GM23338 (cell line): ENCODE data around the gene CNTRL. TPM values are rescaled to one million over a fixed set of nuclear protein-coding genes. Genes with fewer than 3 reads are reported as not detected.
"Not testable (repeated sequence)": the region's sequence is repeated elsewhere in the genome, so short reads cannot be mapped to it uniquely, and the experiment has no call there.

Experiments
- ATAC-seq: fragments of 200-7000 bp; cut with Tn5 transposase; 3 replicates; pipeline ENCODE4 v1.9.1; 2020
- DNase-seq: peaks from one replicate; pipeline ENCODE4 v3.0.0-alpha.2; 2015; ENCODE audit warnings: low spot score
- H2AFZ ChIP-seq: fragments of 200-600 bp; sonication (generic); 2 replicates; pipeline ENCODE4 v1.8.0; 2016; ENCODE audit warnings: antibody characterized with exemption, mild to moderate bottlenecking, moderate library complexity
- H3F3A ChIP-seq: fragments of 200-600 bp; sonication (generic); replicated peaks from 2 replicates; pipeline ENCODE4 v1.8.0; 2017; ENCODE audit warnings: antibody characterized with exemption, mixed run types, low read depth
- H3K27ac ChIP-seq: fragments of 200-600 bp; sonication (generic); 2 replicates; pipeline ENCODE4 v1.6.1; 2016; ENCODE audit warnings: low read depth
- H3K27me3 ChIP-seq: fragments of 200-600 bp; sonication (generic); 2 replicates; pipeline ENCODE4 v1.8.0; 2016; ENCODE audit warnings: mild to moderate bottlenecking, mixed run types, moderate library complexity; ENCODE audit not compliant: insufficient read depth
- H3K36me3 ChIP-seq: fragments of 200-600 bp; sonication (generic); 2 replicates; pipeline ENCODE4 v1.8.0; 2016; ENCODE audit warnings: mild to moderate bottlenecking; ENCODE audit not compliant: insufficient read depth
- H3K4me1 ChIP-seq: fragments of 200-600 bp; sonication (generic); 2 replicates; pipeline ENCODE4 v1.8.0; 2016; ENCODE audit warnings: mild to moderate bottlenecking, moderate library complexity; ENCODE audit not compliant: insufficient read depth
- H3K4me2 ChIP-seq: fragments of 200-600 bp; sonication (generic); 2 replicates; pipeline ENCODE4 v1.7.1; 2017; ENCODE audit warnings: mixed run types
- H3K4me3 ChIP-seq: fragments of 200-600 bp; sonication (generic); 2 replicates; pipeline ENCODE4 v1.6.1; 2016; ENCODE audit warnings: mixed run types
- H3K79me2 ChIP-seq: fragments of 200-600 bp; sonication (generic); replicated peaks from 2 replicates; pipeline ENCODE4 v1.8.0; 2017; ENCODE audit warnings: mild to moderate bottlenecking; ENCODE audit not compliant: insufficient read depth
- H3K9me2 ChIP-seq: fragments of 200-600 bp; sonication (generic); 2 replicates; pipeline ENCODE4 v1.8.0; 2017; ENCODE audit not compliant: insufficient read depth
- H4K20me1 ChIP-seq: fragments of 200-600 bp; sonication (generic); replicated peaks from 2 replicates; pipeline ENCODE4 v1.8.0; 2017; ENCODE audit warnings: mild to moderate bottlenecking; ENCODE audit not compliant: insufficient read depth
- H3K27ac Mint-ChIP-seq: 2 replicates; pipeline ENCODE4 v1.8.0; 2020; ENCODE audit warnings: inconsistent platforms, mild to moderate bottlenecking, moderate library complexity, mixed read lengths
- H3K27me3 Mint-ChIP-seq: 3 replicates; pipeline ENCODE4 v1.8.0; 2022; ENCODE audit warnings: low read depth, mild to moderate bottlenecking, moderate library complexity, mixed read lengths, inconsistent platforms; ENCODE audit not compliant: insufficient read depth, poor library complexity
- H3K36me3 Mint-ChIP-seq: 3 replicates; pipeline ENCODE4 v1.8.0; 2021; ENCODE audit warnings: low read depth, mild to moderate bottlenecking, inconsistent platforms, moderate library complexity, mixed read lengths
- H3K4me1 Mint-ChIP-seq: 3 replicates; pipeline ENCODE4 v1.8.0; 2020; ENCODE audit warnings: mild to moderate bottlenecking, inconsistent platforms, mixed read lengths
- H3K4me3 Mint-ChIP-seq: 3 replicates; pipeline ENCODE4 v1.8.0; 2021; ENCODE audit warnings: moderate library complexity, mild to moderate bottlenecking, inconsistent platforms, mixed read lengths
- H3K9me3 Mint-ChIP-seq: 3 replicates; pipeline ENCODE4 v1.8.0; 2020; ENCODE audit warnings: moderate library complexity, mild to moderate bottlenecking, inconsistent platforms, mixed read lengths
- ETS1 ChIP-seq: IDR thresholded peaks from 2 replicates; pipeline ENCODE4 v1.6.1; 2016; ENCODE audit warnings: antibody characterized with exemption
- EZH2phosphoT487 ChIP-seq: fragments of 200-600 bp; sonication (generic); IDR thresholded peaks from one replicate; pipeline ENCODE4 v1.8.1; 2018; ENCODE audit warnings: antibody characterized with exemption; ENCODE audit not compliant: unreplicated experiment
- JUNB ChIP-seq: IDR thresholded peaks from one replicate; pipeline ENCODE4 v1.6.1; 2016; ENCODE audit warnings: antibody characterized with exemption; ENCODE audit not compliant: unreplicated experiment
- POLR2AphosphoS5 ChIP-seq: IDR thresholded peaks from 2 replicates; pipeline ENCODE4 v1.6.1; 2016; ENCODE audit warnings: antibody characterized with exemption, low read depth
- STAT1 ChIP-seq: IDR thresholded peaks from one replicate; pipeline ENCODE4 v1.6.1; 2016; ENCODE audit warnings: antibody characterized with exemption; ENCODE audit not compliant: unreplicated experiment
- ZNF114 ChIP-seq: fragments of 250-450 bp; sonication (Bioruptor Pico); IDR thresholded peaks from 2 replicates; pipeline ENCODE4 v1.5.0; 2020; ENCODE audit warnings: mild to moderate bottlenecking, moderate library complexity
- ZNF462 ChIP-seq: fragments of 250-450 bp; sonication (Bioruptor Pico); IDR thresholded peaks from 2 replicates; pipeline ENCODE4 v1.5.0; 2020; ENCODE audit warnings: mild to moderate bottlenecking, moderate library complexity
- polyA plus RNA-seq: library from polyadenylated mRNA; unstranded; fragments of >200 nt; fragmentation: Nextera tagmentation; extraction: Ambion mirVana; gene quantifications from 2 replicates; pipeline ENCODE4 v1.2.1, GENCODE V29; 2016
- total RNA-seq: library from RNA; depleted of rRNA; stranded (reverse); fragments of >200 nt; shearing (Covaris generic); gene quantifications from 2 replicates; pipeline ENCODE4 v1.2.3, GENCODE V29; 2014

Gene CNTRL
- total and polyA plus RNA-seq, 2 experiments from 2014 or later = 9.2 to 11.7 TPM

GRCh38 chr9:121028285-121028684 is 46.5 kb upstream of the CNTRL start:
- H3K4me3 ChIP-seq, H3F3A ChIP-seq, H3K27ac ChIP-seq, H3K4me1 Mint-ChIP-seq, H3K36me3 ChIP-seq, H3K9me2 ChIP-seq, H3K27ac Mint-ChIP-seq, H3K27me3 ChIP-seq, H3K27me3 Mint-ChIP-seq, DNase-seq, H4K20me1 ChIP-seq, H3K79me2 ChIP-seq, H3K4me3 Mint-ChIP-seq, H3K36me3 Mint-ChIP-seq, H3K9me3 Mint-ChIP-seq, ATAC-seq, H2AFZ ChIP-seq, H3K4me2 ChIP-seq, H3K4me1 ChIP-seq: not testable (repeated sequence)

- no peaks in the 10 kb centered on the region for H4K20me1 ChIP-seq
- H3K27me3 Mint-ChIP-seq = no peaks in the 10 kb centered on the region
Observed at GRCh38 chr9:121029469-121029868, 45.3 kb upstream of the CNTRL start.

More at GRCh38 chr9:121029469-121029868, 45.3 kb upstream of the CNTRL start:
- Mint-ChIP-seq H3K4me3 (no peak overlapping the region), H3K36me3 (no peaks in the 10 kb centered on the region), H3K27ac (no peak overlapping the region), H3K4me1 (no peaks in the 10 kb centered on the region), H3K9me3 (no peaks in the 10 kb centered on the region)
- Histone ChIP-seq H3K36me3 (no peaks in the 10 kb centered on the region), H3K79me2 (no peaks in the 10 kb centered on the region), H3F3A (no peaks in the 10 kb centered on the region), H3K27ac (no peak overlapping the region), H3K9me2 (no peaks in the 10 kb centered on the region), H3K27me3 (no peaks in the 10 kb centered on the region), H2AFZ (no peak overlapping the region), H3K4me2 (no peak overlapping the region), H3K4me1 (no peaks in the 10 kb centered on the region), H3K4me3 (no peak overlapping the region)
- ATAC-seq (no peak), DNase-seq (no peak)
- no peak for TF ChIP-seq ETS1
- no peak for TF ChIP-seq POLR2AphosphoS5
- TF ChIP-seq JUNB = no peak
- no peak for TF ChIP-seq STAT1
- TF ChIP-seq EZH2phosphoT487 = no peak
- TF ChIP-seq ZNF114 (CRISPR knock-in tag) = no peak
- no peak for TF ChIP-seq ZNF462 (CRISPR knock-in tag)
